Kidney epithelial cell (primary cell): ENCODE data around the gene RAB22A. TPM values are rescaled to one million over a fixed set of nuclear protein-coding genes. Genes with fewer than 3 reads are reported as not detected.

Experiments
- DNase-seq: peaks from one replicate; pipeline ENCODE4 v3.0.0-alpha.2; 2010; ENCODE audit warnings: low read depth
- H3K27me3 ChIP-seq: 2 replicates; pipeline ENCODE4 v1.6.0; 2011; ENCODE audit warnings: low read length; ENCODE audit not compliant: control insufficient read depth, insufficient read depth
- H3K36me3 ChIP-seq: 2 replicates; pipeline ENCODE4 v1.5.1; 2011; ENCODE audit warnings: low read length; ENCODE audit not compliant: control insufficient read depth, insufficient read depth
- H3K4me3 ChIP-seq: 2 replicates; pipeline ENCODE4 v1.5.1; 2011; ENCODE audit warnings: low read depth, mild to moderate bottlenecking, control low read depth, low read length
- total RNA-seq: library from RNA; depleted of rRNA; stranded (reverse); fragments of >200 nt; gene quantifications from 2 replicates; pipeline ENCODE4 v1.2.3, GENCODE V29; 2015
- TF ChIP-seq, protein P1 (sequence below): IDR thresholded peaks from 2 replicates; pipeline ENCODE4 v1.5.1; 2011; ENCODE audit warnings: mild to moderate bottlenecking, moderate library complexity, low read length, control low read depth, inconsistent platforms; ENCODE audit not compliant: insufficient read depth, poor library complexity, severe bottlenecking

RAB22A gene
- total RNA-seq, 1 donor from 2014 or later, result 23.3 TPM

GRCh38 chr20:58352468-58352867 lies 43.0 kb downstream of the RAB22A start:
- TF ChIP-seq, protein P1, sequence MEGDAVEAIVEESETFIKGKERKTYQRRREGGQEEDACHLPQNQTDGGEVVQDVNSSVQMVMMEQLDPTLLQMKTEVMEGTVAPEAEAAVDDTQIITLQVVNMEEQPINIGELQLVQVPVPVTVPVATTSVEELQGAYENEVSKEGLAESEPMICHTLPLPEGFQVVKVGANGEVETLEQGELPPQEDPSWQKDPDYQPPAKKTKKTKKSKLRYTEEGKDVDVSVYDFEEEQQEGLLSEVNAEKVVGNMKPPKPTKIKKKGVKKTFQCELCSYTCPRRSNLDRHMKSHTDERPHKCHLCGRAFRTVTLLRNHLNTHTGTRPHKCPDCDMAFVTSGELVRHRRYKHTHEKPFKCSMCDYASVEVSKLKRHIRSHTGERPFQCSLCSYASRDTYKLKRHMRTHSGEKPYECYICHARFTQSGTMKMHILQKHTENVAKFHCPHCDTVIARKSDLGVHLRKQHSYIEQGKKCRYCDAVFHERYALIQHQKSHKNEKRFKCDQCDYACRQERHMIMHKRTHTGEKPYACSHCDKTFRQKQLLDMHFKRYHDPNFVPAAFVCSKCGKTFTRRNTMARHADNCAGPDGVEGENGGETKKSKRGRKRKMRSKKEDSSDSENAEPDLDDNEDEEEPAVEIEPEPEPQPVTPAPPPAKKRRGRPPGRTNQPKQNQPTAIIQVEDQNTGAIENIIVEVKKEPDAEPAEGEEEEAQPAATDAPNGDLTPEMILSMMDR, result no peak
- Histone ChIP-seq H3K36me3 (no peaks in the 10 kb centered on the region), H3K27me3 (no peaks in the 10 kb centered on the region), H3K4me3 (no peak overlapping the region)
- no peak for DNase-seq

GRCh38 chr20:58359441-58359840 lies 49.9 kb downstream of the RAB22A start:
- Histone ChIP-seq H3K4me3 (no peak overlapping the region), H3K27me3 (no peaks in the 10 kb centered on the region), H3K36me3 (no peaks in the 10 kb centered on the region)
- TF ChIP-seq, protein P1, result no peak
- no peak for DNase-seq

- Histone ChIP-seq H3K4me3 (no peak overlapping the region), H3K36me3 (no peaks in the 10 kb centered on the region), H3K27me3 (no peaks in the 10 kb centered on the region)
- DNase-seq, result no peak
- TF ChIP-seq, protein P1, result no peak
Observed at GRCh38 chr20:58360936-58361335, 51.4 kb downstream of the RAB22A start.

- no peak overlapping the region for H3K4me3 ChIP-seq
- no peaks in the 10 kb centered on the region for H3K27me3 ChIP-seq
- TF ChIP-seq, protein P1, result no peak
- DNase-seq, result no peak
- H3K36me3 ChIP-seq, result no peaks in the 10 kb centered on the region
Observed at GRCh38 chr20:58361481-58362205, 52.1 kb downstream of the RAB22A start.

GRCh38 chr20:58362206-58362516 lies 52.6 kb downstream of the RAB22A start:
- H3K36me3 ChIP-seq, result no peaks in the 10 kb centered on the region
- TF ChIP-seq, protein P1, result no peak

DNA sequence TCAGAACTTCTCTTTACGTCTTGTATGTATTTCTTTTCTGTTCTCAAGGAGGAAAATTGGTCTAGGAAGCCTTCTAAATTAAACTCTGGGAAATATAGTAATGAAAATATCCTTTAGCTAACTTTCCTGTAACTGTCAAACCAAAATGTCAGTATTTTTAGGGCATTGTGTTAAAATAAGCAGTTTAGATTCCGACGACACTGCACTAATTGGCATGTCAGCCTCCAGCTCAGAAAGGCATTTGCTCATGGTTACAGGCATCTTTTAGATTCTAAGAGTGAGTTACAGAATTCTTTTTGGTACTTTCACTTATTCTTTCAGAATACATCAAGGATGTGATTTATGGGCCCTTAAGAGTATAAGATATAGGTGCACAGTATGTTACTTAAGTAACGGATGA lies 53.5 kb downstream of the RAB22A start:
- Histone ChIP-seq H3K4me3 (no peak overlapping the region), H3K27me3 (no peaks in the 10 kb centered on the region), H3K36me3 (no peaks in the 10 kb centered on the region)
- TF ChIP-seq, protein P1, result no peak
- no peak for DNase-seq

More at GRCh38 chr20:58362206-58362516, 52.6 kb downstream of the RAB22A start:
- no peaks in the 10 kb centered on the region for H3K27me3 ChIP-seq
- no peak overlapping the region for H3K4me3 ChIP-seq
- no peak for DNase-seq
